ENCODE data around the gene LPIN2.
A peak's percentile ranks its signal among the peaks of the same experiment; 100 is the strongest.

Gene LPIN2

DNA sequence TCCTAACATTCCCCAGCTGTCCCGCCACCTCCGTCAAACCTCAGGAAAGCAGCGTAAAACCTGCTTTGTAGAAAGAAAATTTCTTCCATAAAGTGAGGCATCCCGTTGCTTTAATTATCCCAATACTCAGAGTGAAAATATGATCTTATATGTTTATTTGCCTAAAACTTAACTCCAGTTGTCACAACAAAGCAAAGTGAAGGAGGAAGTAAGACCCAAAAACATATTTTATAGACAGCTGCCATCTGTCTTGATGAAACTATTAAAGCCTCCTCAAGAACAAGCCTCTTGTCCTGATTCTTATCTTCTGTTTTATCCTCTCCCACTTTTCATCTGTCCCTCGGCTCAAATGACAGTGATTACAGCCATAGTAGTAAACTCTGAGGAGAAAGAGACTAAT, 28.9 kb upstream of the LPIN2 start:
- TF ChIP-seq, protein P1, sequence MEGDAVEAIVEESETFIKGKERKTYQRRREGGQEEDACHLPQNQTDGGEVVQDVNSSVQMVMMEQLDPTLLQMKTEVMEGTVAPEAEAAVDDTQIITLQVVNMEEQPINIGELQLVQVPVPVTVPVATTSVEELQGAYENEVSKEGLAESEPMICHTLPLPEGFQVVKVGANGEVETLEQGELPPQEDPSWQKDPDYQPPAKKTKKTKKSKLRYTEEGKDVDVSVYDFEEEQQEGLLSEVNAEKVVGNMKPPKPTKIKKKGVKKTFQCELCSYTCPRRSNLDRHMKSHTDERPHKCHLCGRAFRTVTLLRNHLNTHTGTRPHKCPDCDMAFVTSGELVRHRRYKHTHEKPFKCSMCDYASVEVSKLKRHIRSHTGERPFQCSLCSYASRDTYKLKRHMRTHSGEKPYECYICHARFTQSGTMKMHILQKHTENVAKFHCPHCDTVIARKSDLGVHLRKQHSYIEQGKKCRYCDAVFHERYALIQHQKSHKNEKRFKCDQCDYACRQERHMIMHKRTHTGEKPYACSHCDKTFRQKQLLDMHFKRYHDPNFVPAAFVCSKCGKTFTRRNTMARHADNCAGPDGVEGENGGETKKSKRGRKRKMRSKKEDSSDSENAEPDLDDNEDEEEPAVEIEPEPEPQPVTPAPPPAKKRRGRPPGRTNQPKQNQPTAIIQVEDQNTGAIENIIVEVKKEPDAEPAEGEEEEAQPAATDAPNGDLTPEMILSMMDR (IDR thresholded peaks at IDR 0.05; ENCODE audit: low read length, missing control alignments): no peak
- DNase-seq (ENCODE audit: low read depth): no peak
- no peak overlapping the region for H3K4me3 ChIP-seq (replicated peaks; ENCODE audit: low read depth, low read length)

DNA sequence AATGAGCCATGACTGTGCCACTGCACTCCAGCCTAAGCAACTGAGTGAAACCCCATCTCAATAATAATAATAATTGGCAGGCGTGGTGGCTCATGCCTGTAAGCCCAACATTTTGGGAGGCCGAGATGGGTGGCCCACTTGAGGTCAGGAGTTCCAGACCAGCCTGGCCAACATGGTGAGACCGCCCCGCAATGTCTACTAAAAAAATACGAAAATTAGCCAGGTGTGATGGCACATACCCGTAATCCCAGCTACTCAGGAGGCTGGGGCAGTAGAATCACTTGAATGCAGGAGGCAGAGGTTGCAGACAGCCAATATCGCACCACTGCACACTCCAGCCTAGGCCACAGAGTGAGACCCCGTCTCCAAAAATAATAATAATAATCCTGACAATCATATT, 27.9 kb upstream of the LPIN2 start:
- no peak for DNase-seq (ENCODE audit: low read depth)
- H3K4me3 ChIP-seq (replicated peaks; ENCODE audit: low read depth, low read length): no peak overlapping the region
- TF ChIP-seq, protein P1 (IDR thresholded peaks at IDR 0.05; ENCODE audit: low read length, missing control alignments): no peak

DNA sequence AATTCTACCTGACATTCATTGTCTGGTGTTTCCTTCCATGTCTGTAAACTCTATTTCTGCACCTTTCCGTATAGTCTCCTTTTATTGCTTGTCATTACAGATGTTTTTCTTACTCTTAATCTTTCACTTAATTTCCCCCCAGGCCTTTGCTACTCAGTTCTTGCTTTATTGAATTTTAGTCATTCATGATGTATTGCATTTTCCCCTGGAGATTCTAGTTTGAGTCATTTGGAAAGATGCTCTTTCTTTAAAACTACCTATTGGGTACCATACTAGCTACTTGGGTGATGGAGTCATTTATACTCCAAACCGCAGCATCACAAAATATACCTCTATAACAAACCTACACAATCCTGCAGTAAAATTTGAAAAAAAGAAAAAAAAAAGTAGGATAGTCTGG, 27.2 kb upstream of the LPIN2 start:
- H3K4me3 ChIP-seq (replicated peaks; ENCODE audit: low read depth, low read length): no peak overlapping the region
- TF ChIP-seq, protein P1 (IDR thresholded peaks at IDR 0.05; ENCODE audit: low read length, missing control alignments): no peak
- no peak for DNase-seq (ENCODE audit: low read depth)

DNA sequence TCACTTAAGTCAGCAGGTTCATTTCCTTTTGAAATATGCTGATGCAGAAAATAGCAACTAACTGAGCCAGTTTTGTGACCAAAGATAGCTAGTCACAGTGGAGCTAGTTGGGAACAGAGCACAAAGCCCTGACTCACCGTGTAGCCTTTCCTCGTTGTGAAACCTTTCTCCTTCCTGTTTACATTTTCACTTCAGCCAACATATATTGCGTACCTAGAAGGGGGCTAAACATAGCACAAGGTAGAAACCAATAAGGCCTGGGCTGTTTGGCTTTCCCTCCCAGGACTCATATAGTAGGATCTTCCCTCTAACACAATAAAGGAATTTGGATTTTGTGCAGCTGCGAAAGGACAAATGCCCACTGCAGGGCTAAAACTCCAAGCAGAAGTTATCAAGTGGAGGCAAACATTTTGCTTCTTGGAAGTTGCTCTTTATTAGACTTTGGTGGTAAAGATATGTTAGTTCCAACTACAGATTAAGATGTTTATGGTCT, 24.5 kb upstream of the LPIN2 start:
- no peak overlapping the region for H3K4me3 ChIP-seq (replicated peaks; ENCODE audit: low read depth, low read length)
- peak; percentile 92 for DNase-seq (ENCODE audit: low read depth)
- TF ChIP-seq, protein P1 (IDR thresholded peaks at IDR 0.05; ENCODE audit: low read length, missing control alignments): no peak

DNA sequence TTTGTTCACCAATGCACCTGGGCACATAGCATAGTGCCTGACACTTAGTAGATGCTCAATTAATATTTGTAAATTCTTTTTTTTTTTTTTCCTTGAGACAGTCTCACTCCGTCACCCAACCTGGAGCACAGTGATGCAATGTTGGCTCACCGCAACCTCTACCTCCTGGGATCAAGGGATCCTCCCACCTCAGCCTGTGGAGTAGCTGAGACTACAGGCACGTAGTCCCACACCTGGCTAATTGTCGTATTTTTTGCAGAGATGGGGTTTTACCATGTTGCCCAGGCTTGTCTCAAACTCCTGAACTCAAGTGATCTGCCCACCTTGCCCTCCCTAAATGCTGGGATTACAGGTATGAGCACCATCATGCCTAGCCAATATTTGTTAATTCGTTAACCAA, 23.2 kb upstream of the LPIN2 start:
- DNase-seq (ENCODE audit: low read depth): no peak
- TF ChIP-seq, protein P1 (IDR thresholded peaks at IDR 0.05; ENCODE audit: low read length, missing control alignments): no peak

DNA sequence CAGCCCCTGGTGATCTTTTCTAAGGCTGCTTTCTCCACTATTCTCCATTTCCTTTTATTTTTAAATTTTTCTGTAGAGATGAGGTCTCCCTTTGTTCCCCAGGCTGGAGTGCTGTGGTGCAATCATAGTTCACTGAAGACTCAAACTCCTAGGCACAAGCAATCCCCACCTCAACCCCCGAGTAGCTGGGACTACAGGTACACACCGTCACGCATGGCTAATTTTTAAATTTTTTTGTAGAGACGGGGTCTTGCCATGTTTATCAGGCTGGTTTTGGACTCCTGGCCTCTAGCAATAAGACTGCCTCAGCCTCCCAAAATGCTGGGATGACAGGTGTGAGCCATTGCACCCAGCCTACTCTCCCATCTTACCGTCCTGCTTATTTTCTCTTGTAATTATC, 22.7 kb upstream of the LPIN2 start:
- TF ChIP-seq, protein P1 (IDR thresholded peaks at IDR 0.05; ENCODE audit: low read length, missing control alignments): no peak
- H3K4me3 ChIP-seq (replicated peaks; ENCODE audit: low read depth, low read length): no peak overlapping the region
- no peak for DNase-seq (ENCODE audit: low read depth)

More for the DNA sequence above, 23.2 kb upstream of the LPIN2 start:
- no peak overlapping the region for H3K4me3 ChIP-seq (replicated peaks; ENCODE audit: low read depth, low read length)

DNA sequence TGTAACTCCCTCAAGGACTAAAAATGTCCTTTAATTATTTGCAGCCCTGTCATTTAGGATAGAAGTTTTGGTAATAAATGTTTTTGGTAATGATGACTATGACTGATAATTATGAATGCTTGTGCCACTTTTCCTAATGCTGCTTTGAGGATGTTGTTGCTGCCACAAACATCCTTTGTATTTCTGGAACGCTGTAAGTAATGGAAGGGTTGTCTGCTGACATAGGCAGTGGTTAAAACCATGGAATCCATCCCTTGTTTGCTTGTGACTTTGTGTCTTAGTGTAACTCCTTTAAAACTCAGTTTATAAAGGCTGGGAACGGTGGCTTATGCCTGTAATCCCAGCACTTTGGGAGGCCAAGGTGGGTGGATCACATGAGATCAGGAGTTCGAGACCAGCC, 19.8 kb upstream of the LPIN2 start:
- no peak overlapping the region for H3K4me3 ChIP-seq (replicated peaks; ENCODE audit: low read depth, low read length)
- no peak for DNase-seq (ENCODE audit: low read depth)
- TF ChIP-seq, protein P1 (IDR thresholded peaks at IDR 0.05; ENCODE audit: low read length, missing control alignments): no peak
